Measurements from ENCODE around the gene CD300LF.

DNA sequence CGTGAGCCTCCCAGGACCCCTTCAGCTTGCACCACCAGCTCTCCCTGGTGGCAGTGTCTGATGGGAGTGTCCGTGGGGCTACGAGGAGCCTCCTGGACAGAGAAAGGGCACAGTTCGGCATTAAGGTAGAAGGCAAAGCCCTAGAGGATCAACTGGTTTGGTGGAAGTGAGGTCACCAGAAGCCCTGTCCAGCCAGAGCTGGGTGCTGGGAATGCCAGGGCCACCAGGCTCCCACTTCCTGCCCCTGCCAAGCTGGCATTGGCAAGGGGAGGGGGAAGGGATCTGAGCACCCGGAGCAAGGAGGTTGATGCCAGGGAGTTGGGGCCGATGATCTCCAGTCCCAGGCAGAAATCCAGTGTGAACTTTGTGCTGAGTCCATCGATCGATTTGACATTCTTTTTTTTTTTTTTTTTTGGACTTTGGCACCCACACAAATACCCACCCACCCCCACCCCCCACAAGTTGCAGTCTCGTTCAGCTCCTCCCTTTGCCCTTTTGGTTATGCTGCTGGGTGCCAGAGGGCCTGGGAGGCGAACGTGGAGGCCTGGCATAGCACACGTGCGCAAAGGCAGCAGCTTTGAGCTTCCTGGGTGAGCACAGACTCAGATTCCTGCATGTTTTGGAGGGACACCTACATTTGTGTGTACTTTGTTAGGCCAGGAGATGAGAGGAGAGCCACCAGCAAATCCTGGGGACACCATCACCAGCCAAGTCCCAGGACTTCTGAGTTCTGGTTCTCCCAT lies 37.8 kb upstream of the CD300LF start:
- TF ChIP-seq, protein P1, sequence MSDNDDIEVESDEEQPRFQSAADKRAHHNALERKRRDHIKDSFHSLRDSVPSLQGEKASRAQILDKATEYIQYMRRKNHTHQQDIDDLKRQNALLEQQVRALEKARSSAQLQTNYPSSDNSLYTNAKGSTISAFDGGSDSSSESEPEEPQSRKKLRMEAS (IDR thresholded peaks at IDR 0.05): no peak
- TF ChIP-seq POLR2A (IDR thresholded peaks at IDR 0.05; ENCODE audit: borderline replicate concordance, extremely low read depth, insufficient read depth, insufficient read length): no peak
